ENCODE measurements around the gene PIGW. TPM values are rescaled to one million over a fixed set of nuclear protein-coding genes. Genes with fewer than 3 reads are reported as not detected.
A peak's percentile ranks its signal among the peaks of the same experiment; 100 is the strongest.

Gene PIGW
- polyA plus RNA-seq, 3 donors = 3.1 to 5.9 (median 3.7) TPM

DNA sequence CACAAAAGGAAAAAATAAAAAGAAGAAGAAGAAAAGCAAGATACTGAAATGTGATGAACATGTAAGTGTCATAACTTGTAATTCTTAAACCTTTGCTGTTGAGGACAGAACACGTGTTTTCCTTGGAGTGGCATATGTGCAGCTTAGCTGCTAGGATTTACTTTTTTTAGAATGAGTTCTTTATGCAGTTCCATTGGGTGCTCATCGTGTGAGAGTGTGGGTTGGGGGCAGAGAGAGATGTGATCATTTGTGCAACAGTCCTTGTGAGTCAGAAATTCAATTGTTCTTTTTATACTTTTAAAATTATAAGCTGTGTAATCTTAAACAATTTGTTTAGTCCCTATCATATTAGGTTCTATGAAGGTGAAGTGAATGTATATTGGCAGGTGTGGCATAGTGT, 51.4 kb downstream of the PIGW start:
- Histone ChIP-seq H3K4me3 (replicated peaks in 1 of 3; ENCODE audit: low read depth in 2 of 3, low read length in 3 of 3) (no peak overlapping the region), H3K9me3 (replicated peaks in 1 of 2; ENCODE audit: control insufficient read depth in 1 of 2, insufficient read depth in 1 of 2, low read length in 2 of 2) (no peaks in the 10 kb centered on the region), H3K4me1 (ENCODE audit: control insufficient read depth in 1 of 2, insufficient read depth in 2 of 2, low read length in 2 of 2) (peaks cover under 1 to 1% of the 10 kb centered on the region in 2 donors), H3K36me3 (replicated peaks in 1 of 2; ENCODE audit: control insufficient read depth in 1 of 2, insufficient read depth in 2 of 2, low read length in 2 of 2) (peaks cover 76 to 88% of the 10 kb centered on the region in 2 donors), H3K27me3 (ENCODE audit: control insufficient read depth in 2 of 2, insufficient read depth in 2 of 2, low read length in 2 of 2) (no peaks in the 10 kb centered on the region), H3K4me2 (replicated peaks; ENCODE audit: extremely low read depth, low read length, poor library complexity, severe bottlenecking) (no peak overlapping the region), H3K27ac (ENCODE audit: low read depth in 1 of 2, low read length in 2 of 2) (no peak overlapping the region), H4K20me1 (ENCODE audit: insufficient read depth, low read length) (peaks cover 89% of the 10 kb centered on the region), H2AFZ (ENCODE audit: insufficient read depth, low read depth, low read length, poor library complexity, severe bottlenecking) (no peak overlapping the region), H3K9ac (ENCODE audit: insufficient read depth, low read length, poor library complexity, severe bottlenecking) (no peak overlapping the region), H3K79me2 (ENCODE audit: insufficient read depth, low read length) (peaks cover 25% of the 10 kb centered on the region)
- 100% methylated on average over 1 of the region's 2 CpGs for WGBS (ENCODE audit: insufficient coverage)
- TF ChIP-seq, protein P1, sequence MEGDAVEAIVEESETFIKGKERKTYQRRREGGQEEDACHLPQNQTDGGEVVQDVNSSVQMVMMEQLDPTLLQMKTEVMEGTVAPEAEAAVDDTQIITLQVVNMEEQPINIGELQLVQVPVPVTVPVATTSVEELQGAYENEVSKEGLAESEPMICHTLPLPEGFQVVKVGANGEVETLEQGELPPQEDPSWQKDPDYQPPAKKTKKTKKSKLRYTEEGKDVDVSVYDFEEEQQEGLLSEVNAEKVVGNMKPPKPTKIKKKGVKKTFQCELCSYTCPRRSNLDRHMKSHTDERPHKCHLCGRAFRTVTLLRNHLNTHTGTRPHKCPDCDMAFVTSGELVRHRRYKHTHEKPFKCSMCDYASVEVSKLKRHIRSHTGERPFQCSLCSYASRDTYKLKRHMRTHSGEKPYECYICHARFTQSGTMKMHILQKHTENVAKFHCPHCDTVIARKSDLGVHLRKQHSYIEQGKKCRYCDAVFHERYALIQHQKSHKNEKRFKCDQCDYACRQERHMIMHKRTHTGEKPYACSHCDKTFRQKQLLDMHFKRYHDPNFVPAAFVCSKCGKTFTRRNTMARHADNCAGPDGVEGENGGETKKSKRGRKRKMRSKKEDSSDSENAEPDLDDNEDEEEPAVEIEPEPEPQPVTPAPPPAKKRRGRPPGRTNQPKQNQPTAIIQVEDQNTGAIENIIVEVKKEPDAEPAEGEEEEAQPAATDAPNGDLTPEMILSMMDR (IDR thresholded peaks at IDR 0.05) = no peak
- Mint-ChIP-seq H3K4me3 (no peak overlapping the region), H3K9me3 (peaks cover 0 to 3% (median 0%) of the 10 kb centered on the region in 7 donors), H3K27me3 (ENCODE audit: low read depth in 3 of 3) (no peaks in the 10 kb centered on the region), H3K4me1 (peaks cover 8% of the 10 kb centered on the region), H3K36me3 (peaks cover 61 to 80% of the 10 kb centered on the region in 2 donors), H3K27ac (peak overlapping the region in 1 of 7 donors; percentile 5)
- intact Hi-C loops (cut with micrococcal nuclease) = no loop called here
- no peak for DNase-seq

Small RNA genes lying within 50 kb of the gene (small RNA-seq; reads per million reads assigned to genes)
- gene RNA5SP439 (ENCODE audit: insufficient read length, low read depth) = not detected

Other genes starting within 250 kb of the PIGW start
- gene TBC1D3G, start 211.1 kb upstream of the PIGW start, polyA plus RNA-seq = not detected
- not detected for gene TBC1D3H, start 146.6 kb upstream of the PIGW start, polyA plus RNA-seq
- gene ZNHIT3, start 48.3 kb upstream of the PIGW start, polyA plus RNA-seq = 10 to 100 TPM; 27.6 to 70.4 (median 63.5) TPM
- gene MYO19, start 119 bp upstream of the PIGW start, polyA plus RNA-seq = 10 to 100 TPM in 1 of 3 donors, 1 to 10 TPM in 2; 1.2 to 51.3 (median 1.9) TPM
- 10 to 100 TPM; 22.3 to 89.5 (median 31.5) TPM for gene GGNBP2, start 9.9 kb downstream of the PIGW start, polyA plus RNA-seq
- 1 to 10 TPM; 1.2 to 4.3 (median 2.7) TPM for gene DHRS11, start 56.9 kb downstream of the PIGW start, polyA plus RNA-seq
- 1 to 10 TPM in 2 of 3 donors, under 1 TPM in 1; 0.82 to 2.3 (median 1.5) TPM for gene MRM1, start 66.6 kb downstream of the PIGW start, polyA plus RNA-seq